IMR-90 (cell line): ENCODE results near the gene TEX101.

Experiments
- CTCF ChIP-seq: conservative IDR thresholded peaks from 2 replicates; pipeline ENCODE4 v1.5.1; 2012; ENCODE audit warnings: mild to moderate bottlenecking, low read depth, low read length, improper control_type of control experiment
- MAFK ChIP-seq: IDR thresholded peaks from 2 replicates; pipeline ENCODE4 v1.6.1; 2012; ENCODE audit warnings: low read depth, low read length, improper control_type of control experiment
- MAZ ChIP-seq: IDR thresholded peaks from 2 replicates; pipeline ENCODE4 v1.6.1; 2012; ENCODE audit warnings: low read depth, mild to moderate bottlenecking, low read length, improper control_type of control experiment, moderate library complexity, borderline replicate concordance
- POLR2A ChIP-seq: IDR thresholded peaks from 2 replicates; pipeline ENCODE4 v1.6.1; 2012; ENCODE audit warnings: mild to moderate bottlenecking, low read depth, low read length

- TF ChIP-seq CTCF (no peak), POLR2A (no peak), MAFK (no peak), MAZ (no peak)
Observed at GRCh38 chr19:43422689-43423066, 8.0 kb downstream of the TEX101 start.
